B cell (primary cell): Measurements from ENCODE around the gene CEND1. TPM values are rescaled to one million over a fixed set of nuclear protein-coding genes. Genes with fewer than 3 reads are reported as not detected.

Source experiments
- ATAC-seq: fragments of 200-7000 bp; cut with Tn5 transposase; one replicate; pipeline ENCODE4 v1.10.0; 2021; ENCODE audit warnings: low read depth, mild to moderate bottlenecking, moderate number of reproducible peaks, moderate library complexity
- CTCF ChIA-PET: fragments of 350-600 bp; sonication (Branson Sonifier 250); formaldehyde crosslinking; loops from one replicate; lab custom pipeline; 2021; ENCODE audit warnings: antibody characterized with exemption, inconsistent platforms; lab: Charles Lee
- POLR2A ChIA-PET: fragments of 350-600 bp; sonication (Branson Sonifier 250); formaldehyde crosslinking; loops from one replicate; lab custom pipeline; 2021; ENCODE audit warnings: antibody characterized with exemption; lab: Charles Lee
- DNase-seq: peaks from one replicate; pipeline ENCODE4 v3.0.0; 2013
- H2AFZ ChIP-seq: 2 replicates; pipeline ENCODE4 v1.6.1; 2012; ENCODE audit warnings: mild to moderate bottlenecking, low read depth, low read length; ENCODE audit not compliant: insufficient read depth, poor library complexity, severe bottlenecking
- H3K27ac ChIP-seq, 2 donors: 1 replicate in 1 of 2; 2 replicates in 1 of 2; pipeline ENCODE4 v1.5.1; 2012 to 2013; ENCODE audit warnings: low read length in 2 of 2, mild to moderate bottlenecking in 2 of 2, moderate library complexity in 1 of 2
- H3K27me3 ChIP-seq, 4 experiments: fragments of 200-600 bp in 1 of 4; sonication (generic) in 1 of 4; replicated peaks in 1 of 4; 1 replicate in 2 of 4; 2 replicates in 2 of 4; pipeline versions ENCODE4 v1.6.1 to v1.7.0; 2013 to 2016; ENCODE audit warnings: low read length in 3 of 4, mild to moderate bottlenecking in 2 of 4, mixed read lengths in 1 of 4, moderate library complexity in 1 of 4; ENCODE audit not compliant: insufficient read depth in 4 of 4, control insufficient read depth in 3 of 4; ENCODE audit errors: control extremely low read depth in 1 of 4
- H3K36me3 ChIP-seq, 2 experiments: replicated peaks in 1 of 2; 1 replicate in 1 of 2; 2 replicates in 1 of 2; pipeline versions ENCODE4 v1.6.1 to v1.7.1; 2013; ENCODE audit warnings: low read length in 1 of 2; ENCODE audit not compliant: insufficient read depth in 2 of 2, control insufficient read depth in 1 of 2; ENCODE audit errors: control extremely low read depth in 1 of 2, extremely low read depth in 1 of 2
- H3K4me1 ChIP-seq, 2 donors: fragments of 200-600 bp in 1 of 2; sonication (generic) in 1 of 2; 1 replicate in 1 of 2; 2 replicates in 1 of 2; pipeline versions ENCODE4 v1.5.1 to v1.6.1; 2013 to 2017; ENCODE audit warnings: low read length in 2 of 2; ENCODE audit not compliant: control insufficient read depth in 2 of 2, insufficient read depth in 2 of 2
- H3K4me2 ChIP-seq: replicated peaks from 2 replicates; pipeline ENCODE3; 2012; ENCODE audit warnings: mild to moderate bottlenecking, low read depth, low read length; ENCODE audit not compliant: poor library complexity, severe bottlenecking
- H3K4me3 ChIP-seq, 5 experiments: fragments of 200-600 bp in 1 of 5; sonication (generic) in 1 of 5; 1 replicate in 3 of 5; 2 replicates in 2 of 5; pipeline versions ENCODE4 v1.5.1 to v1.7.0; 2011 to 2016; ENCODE audit warnings: low read length in 4 of 5, mild to moderate bottlenecking in 4 of 5, low read depth in 2 of 5, control low read depth in 1 of 5, moderate library complexity in 1 of 5; ENCODE audit not compliant: insufficient read depth in 1 of 5; ENCODE audit errors: control extremely low read depth in 1 of 5, extremely low read depth in 1 of 5
- H3K79me2 ChIP-seq: fragments of 200-600 bp; sonication (generic); one replicate; pipeline ENCODE4 v1.6.0; 2016; ENCODE audit warnings: low read length; ENCODE audit not compliant: control insufficient read depth, insufficient read depth
- H3K9ac ChIP-seq: fragments of 200-600 bp; sonication (generic); 2 replicates; pipeline ENCODE4 v1.6.1; 2017; ENCODE audit warnings: mild to moderate bottlenecking, low read length, moderate library complexity
- H3K9me3 ChIP-seq, 3 donors: one replicate each; pipeline versions ENCODE4 v1.6.1 to v1.7.1; 2013; ENCODE audit warnings: low read length in 2 of 3; ENCODE audit not compliant: control insufficient read depth in 2 of 3, insufficient read depth in 1 of 3; ENCODE audit errors: control extremely low read depth in 1 of 3
- H4K20me1 ChIP-seq: 2 replicates; pipeline ENCODE4 v1.6.0; 2012; ENCODE audit warnings: mild to moderate bottlenecking, low read length; ENCODE audit not compliant: insufficient read depth, control insufficient read depth, poor library complexity, severe bottlenecking
- H3K27ac Mint-ChIP-seq: one replicate; pipeline ENCODE4 v1.8.0; 2021; ENCODE audit warnings: mixed read lengths
- H3K27me3 Mint-ChIP-seq: one replicate; pipeline ENCODE4 v1.8.0; 2021; ENCODE audit warnings: mixed read lengths
- H3K4me1 Mint-ChIP-seq: one replicate; pipeline ENCODE4 v1.8.0; 2021; ENCODE audit warnings: mixed read lengths
- H3K4me3 Mint-ChIP-seq: one replicate; pipeline ENCODE4 v1.8.0; 2021; ENCODE audit warnings: mixed read lengths
- H3K9me3 Mint-ChIP-seq: one replicate; pipeline ENCODE4 v1.8.0; 2022; ENCODE audit warnings: mixed read lengths; ENCODE audit not compliant: insufficient read depth
- CTCF ChIP-seq: fragments of 200-600 bp; IDR thresholded peaks from one replicate; pipeline ENCODE4 v1.8.0; 2022; ENCODE audit warnings: antibody characterized with exemption, mild to moderate bottlenecking
- EZH2 ChIP-seq: IDR thresholded peaks from 2 replicates; pipeline ENCODE4 v1.6.1; 2012; ENCODE audit warnings: borderline replicate concordance, low read depth, mild to moderate bottlenecking, moderate library complexity, low read length; ENCODE audit not compliant: insufficient read depth, poor library complexity, severe bottlenecking
- WGBS: methylation state at CpG from one replicate; pipeline ENCODE4 v1.1.5; 2013; ENCODE audit warnings: missing lambda C conversion rate; ENCODE audit not compliant: insufficient coverage; 5-methylcytosine and 5-hydroxymethylcytosine counted together
- intact Hi-C: fragments of 100-400 bp; cut with micrococcal nuclease; formaldehyde crosslinking; loops from one replicate; pipeline ENCODE4 v1.10.0; 2022
- polyA plus RNA-seq: library from polyadenylated mRNA; depleted of rRNA; stranded (reverse); fragments of >200 nt; gene quantifications from 2 replicates; pipeline ENCODE4 v1.2.3, GENCODE V29; 2012
- total RNA-seq, 2 donors: library from RNA; stranded (reverse); fragments of 120-200 nt in 1 of 2; gene quantifications; 1 replicate in 1 of 2; 2 replicates in 1 of 2; pipeline versions ENCODE4 v1.2.3 to v1.2.4, GENCODE V29; 2013 to 2022

The CEND1 gene
- total and polyA plus RNA-seq, 2 donors (not counting 1 experiment from before 2014, with no cell fraction given), result 0.13 to 0.39 TPM

GRCh38 chr11:837189-837989 is 47.5 kb upstream of the CEND1 start:
- no peak for ATAC-seq
- POLR2A ChIA-PET, result no interaction called here

More at GRCh38 chr11:837189-837989, 47.5 kb upstream of the CEND1 start:
- Mint-ChIP-seq H3K27me3 (no peaks in the 10 kb centered on the region), H3K4me1 (peaks cover 19% of the 10 kb centered on the region), H3K27ac (no peak overlapping the region), H3K4me3 (no peak overlapping the region), H3K9me3 (no peaks in the 10 kb centered on the region)
- Histone ChIP-seq H3K4me2 (no peak overlapping the region), H3K27me3 (peaks cover 0 to 18% (median 4%) of the 10 kb centered on the region in 4 experiments), H3K36me3 (peaks cover 0 to 19% of the 10 kb centered on the region in 2 experiments), H3K9me3 (no peaks in the 10 kb centered on the region), H3K79me2 (peaks cover 20% of the 10 kb centered on the region), H3K4me1 (peaks cover 19 to 34% of the 10 kb centered on the region in 2 donors), H4K20me1 (peaks cover 54% of the 10 kb centered on the region), H3K9ac (no peak overlapping the region), H2AFZ (no peak overlapping the region), H3K4me3 (no peak overlapping the region), H3K27ac (no peak overlapping the region)
- DNase-seq, result no peak
- TF ChIP-seq CTCF, result no peak
- TF ChIP-seq EZH2, result no peak
- WGBS, result 93% methylated on average over 20 of the region's 22 CpGs
- intact Hi-C loops, result no loop called here
- CTCF ChIA-PET, result no interaction called here
